ENCODE results near the gene PSMG4.

DNA sequence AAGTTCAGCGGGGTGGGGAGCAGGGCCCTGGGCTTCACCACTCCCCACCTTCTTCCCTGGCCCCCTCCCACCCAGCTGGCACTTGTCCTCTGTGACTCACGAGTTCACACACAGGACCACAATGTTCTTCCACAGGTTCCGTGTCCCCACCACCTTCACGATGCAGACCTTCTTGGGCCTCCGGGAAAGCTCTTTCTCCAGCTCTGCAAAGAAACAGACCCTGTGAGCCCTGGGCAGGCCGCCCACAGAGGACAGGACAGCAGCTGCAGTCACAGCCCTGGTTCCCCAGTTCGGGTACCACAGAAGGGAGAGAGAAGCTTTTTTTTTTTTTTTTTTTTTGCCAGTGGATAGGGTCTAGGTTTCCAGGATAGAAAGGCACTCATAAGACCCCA lies 30.9 kb downstream of the PSMG4 start:
- TF ChIP-seq, protein P1, sequence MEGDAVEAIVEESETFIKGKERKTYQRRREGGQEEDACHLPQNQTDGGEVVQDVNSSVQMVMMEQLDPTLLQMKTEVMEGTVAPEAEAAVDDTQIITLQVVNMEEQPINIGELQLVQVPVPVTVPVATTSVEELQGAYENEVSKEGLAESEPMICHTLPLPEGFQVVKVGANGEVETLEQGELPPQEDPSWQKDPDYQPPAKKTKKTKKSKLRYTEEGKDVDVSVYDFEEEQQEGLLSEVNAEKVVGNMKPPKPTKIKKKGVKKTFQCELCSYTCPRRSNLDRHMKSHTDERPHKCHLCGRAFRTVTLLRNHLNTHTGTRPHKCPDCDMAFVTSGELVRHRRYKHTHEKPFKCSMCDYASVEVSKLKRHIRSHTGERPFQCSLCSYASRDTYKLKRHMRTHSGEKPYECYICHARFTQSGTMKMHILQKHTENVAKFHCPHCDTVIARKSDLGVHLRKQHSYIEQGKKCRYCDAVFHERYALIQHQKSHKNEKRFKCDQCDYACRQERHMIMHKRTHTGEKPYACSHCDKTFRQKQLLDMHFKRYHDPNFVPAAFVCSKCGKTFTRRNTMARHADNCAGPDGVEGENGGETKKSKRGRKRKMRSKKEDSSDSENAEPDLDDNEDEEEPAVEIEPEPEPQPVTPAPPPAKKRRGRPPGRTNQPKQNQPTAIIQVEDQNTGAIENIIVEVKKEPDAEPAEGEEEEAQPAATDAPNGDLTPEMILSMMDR (tag by site-specific recombination; IDR thresholded peaks at IDR 0.05): no peak
- no peak for TF ChIP-seq ZNF747 (tag by site-specific recombination; IDR thresholded peaks at IDR 0.05)

Data from HEK293 (cell line).